Smooth muscle cell (in vitro differentiated cells): ENCODE data around the gene GPR17. TPM values are rescaled to one million over a fixed set of nuclear protein-coding genes. Genes with fewer than 3 reads are reported as not detected.

ENCODE experiments used
- DNase-seq: peaks from one replicate; lab custom pipeline; 2025; ENCODE audit not compliant: unreplicated experiment; lab: John Stamatoyannopoulos, UW
- H2AFZ ChIP-seq: fragments of 200-600 bp; sonication (generic); 2 replicates; pipeline ENCODE4 v1.6.0; 2016; ENCODE audit warnings: antibody characterized with exemption, low read depth, mild to moderate bottlenecking
- H3F3A ChIP-seq: fragments of 200-600 bp; sonication (generic); 2 replicates; pipeline ENCODE4 v1.6.0; 2017; ENCODE audit warnings: antibody characterized with exemption, low read depth
- H3K27ac ChIP-seq: fragments of 200-600 bp; sonication (generic); 2 replicates; pipeline ENCODE4 v1.5.1; 2016; ENCODE audit warnings: low read depth, mild to moderate bottlenecking
- H3K27me3 ChIP-seq: fragments of 200-600 bp; sonication (generic); 2 replicates; pipeline ENCODE4 v1.6.1; 2016; ENCODE audit warnings: low read depth, mild to moderate bottlenecking
- H3K36me3 ChIP-seq: fragments of 200-600 bp; sonication (generic); 2 replicates; pipeline ENCODE4 v1.5.1; 2016; ENCODE audit warnings: low read depth
- H3K4me1 ChIP-seq: fragments of 200-600 bp; sonication (generic); 2 replicates; pipeline ENCODE4 v1.5.1; 2016; ENCODE audit warnings: low read depth
- H3K4me2 ChIP-seq: fragments of 200-600 bp; sonication (generic); 2 replicates; pipeline ENCODE4 v1.6.0; 2016; ENCODE audit warnings: mild to moderate bottlenecking
- H3K4me3 ChIP-seq: fragments of 200-600 bp; sonication (generic); 2 replicates; pipeline ENCODE4 v1.5.1; 2016; ENCODE audit warnings: mild to moderate bottlenecking
- H3K79me2 ChIP-seq: fragments of 200-600 bp; sonication (generic); 2 replicates; pipeline ENCODE4 v1.6.0; 2016; ENCODE audit warnings: low read depth, mild to moderate bottlenecking
- H3K9ac ChIP-seq: fragments of 200-600 bp; sonication (generic); 2 replicates; pipeline ENCODE4 v1.6.0; 2016; ENCODE audit warnings: low read depth
- H3K9me3 ChIP-seq: fragments of 200-600 bp; sonication (generic); replicated peaks from 2 replicates; pipeline ENCODE4 v1.5.1; 2016; ENCODE audit warnings: low read depth
- H4K20me1 ChIP-seq: fragments of 200-600 bp; sonication (generic); 2 replicates; pipeline ENCODE4 v1.6.0; 2016; ENCODE audit warnings: low read depth
- CTCF ChIP-seq: fragments of 200-600 bp; sonication (generic); IDR thresholded peaks from 2 replicates; pipeline ENCODE4 v1.5.1; 2017; ENCODE audit warnings: borderline replicate concordance, mild to moderate bottlenecking, antibody characterized with exemption; ENCODE audit not compliant: insufficient read depth, poor library complexity, severe bottlenecking
- WGBS: methylation state at CpG from one replicate; pipeline ENCODE4 v1.1.7; 2016; ENCODE audit warnings: low lambda C conversion rate; 5-methylcytosine and 5-hydroxymethylcytosine counted together
- polyA plus RNA-seq: library from polyadenylated mRNA; unstranded; fragments of >200 nt; fragmentation: Nextera tagmentation; extraction: Ambion mirVana; gene quantifications from 2 replicates; pipeline ENCODE4 v1.2.1, GENCODE V29; 2016
- total RNA-seq: library from RNA; depleted of rRNA; stranded (reverse); fragments of >200 nt; gene quantifications from 2 replicates; pipeline ENCODE4 v1.2.3, GENCODE V29; 2014

The GPR17 gene
- total and polyA plus RNA-seq, 2 experiments from 2014 or later = not detected

- Histone ChIP-seq H3K4me2 (no peak overlapping the region), H3K27me3 (no peaks in the 10 kb centered on the region), H2AFZ (no peak overlapping the region), H3K27ac (no peak overlapping the region), H3K4me1 (peaks cover 12% of the 10 kb centered on the region), H3K36me3 (no peaks in the 10 kb centered on the region), H3K79me2 (no peaks in the 10 kb centered on the region), H4K20me1 (no peaks in the 10 kb centered on the region), H3K9me3 (no peaks in the 10 kb centered on the region), H3F3A (no peaks in the 10 kb centered on the region), H3K4me3 (no peak overlapping the region), H3K9ac (no peak overlapping the region)
- no peak for TF ChIP-seq CTCF
- DNase-seq = no peak
- 95% methylated on average over 32 of the region's 33 CpGs for WGBS
Measured at GRCh38 chr2:127636248-127637235, 9.4 kb upstream of the GPR17 start.

GRCh38 chr2:127637236-127637630 is 8.7 kb upstream of the GPR17 start:
- Histone ChIP-seq H3K79me2 (no peaks in the 10 kb centered on the region), H3K4me2 (peak overlapping the region; percentile 75), H3K9me3 (no peaks in the 10 kb centered on the region), H3K27ac (peak overlapping the region; percentile 67), H4K20me1 (no peaks in the 10 kb centered on the region), H3K9ac (no peak overlapping the region), H3F3A (no peaks in the 10 kb centered on the region), H3K27me3 (no peaks in the 10 kb centered on the region), H3K36me3 (no peaks in the 10 kb centered on the region), H2AFZ (no peak overlapping the region), H3K4me3 (no peak overlapping the region), H3K4me1 (peaks cover 12% of the 10 kb centered on the region)
- WGBS = 78% methylated on average over 13 of the region's 13 CpGs
- TF ChIP-seq CTCF = no peak
- DNase-seq = no peak

GRCh38 chr2:127637725-127638252 is 8.2 kb upstream of the GPR17 start:
- Histone ChIP-seq H3K4me2 (peak overlapping the region; percentile 75), H2AFZ (peak overlapping the region; percentile 12), H3K27ac (peak overlapping the region; percentile 67), H3F3A (no peaks in the 10 kb centered on the region), H3K9me3 (no peaks in the 10 kb centered on the region), H3K36me3 (no peaks in the 10 kb centered on the region), H3K79me2 (no peaks in the 10 kb centered on the region), H4K20me1 (no peaks in the 10 kb centered on the region), H3K9ac (peak overlapping the region; percentile 55), H3K4me1 (peaks cover 12% of the 10 kb centered on the region), H3K4me3 (no peak overlapping the region), H3K27me3 (no peaks in the 10 kb centered on the region)
- WGBS = 21% methylated on average over 8 of the region's 8 CpGs
- DNase-seq = no peak
- no peak for TF ChIP-seq CTCF
